AG09319 (cell line): Measurements from ENCODE around the gene SHISA6.

Experiments
- DNase-seq: peaks from one replicate; pipeline ENCODE4 v3.0.0-alpha.2; 2010; ENCODE audit warnings: low read depth; ENCODE audit errors: extremely low read depth
- TF ChIP-seq, protein P1 (sequence below): IDR thresholded peaks from 2 replicates; pipeline ENCODE4 v1.5.1; 2011; ENCODE audit warnings: low read depth, mild to moderate bottlenecking, inconsistent platforms, low read length, moderate library complexity

Gene SHISA6

DNA sequence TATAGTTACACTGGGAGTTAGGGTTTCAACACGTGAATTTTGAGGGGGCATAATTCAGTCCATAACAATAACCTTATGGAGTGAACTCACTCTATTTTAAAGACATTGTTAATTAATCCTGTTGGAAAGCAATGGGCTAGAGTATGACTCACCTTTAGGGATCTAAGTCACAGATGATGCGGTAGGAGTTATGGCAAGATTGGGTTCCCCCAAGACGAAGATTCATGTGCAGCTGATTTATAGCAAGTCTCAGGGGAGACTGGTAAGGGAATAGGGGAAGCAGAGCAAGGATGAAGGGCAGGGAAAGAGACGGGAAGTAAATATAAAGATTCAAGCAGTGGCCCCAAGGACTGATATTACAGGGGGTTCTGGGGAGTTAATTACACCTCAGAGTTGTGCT, 197.7 kb downstream of the SHISA6 start:
- DNase-seq = no peak
- TF ChIP-seq, protein P1, sequence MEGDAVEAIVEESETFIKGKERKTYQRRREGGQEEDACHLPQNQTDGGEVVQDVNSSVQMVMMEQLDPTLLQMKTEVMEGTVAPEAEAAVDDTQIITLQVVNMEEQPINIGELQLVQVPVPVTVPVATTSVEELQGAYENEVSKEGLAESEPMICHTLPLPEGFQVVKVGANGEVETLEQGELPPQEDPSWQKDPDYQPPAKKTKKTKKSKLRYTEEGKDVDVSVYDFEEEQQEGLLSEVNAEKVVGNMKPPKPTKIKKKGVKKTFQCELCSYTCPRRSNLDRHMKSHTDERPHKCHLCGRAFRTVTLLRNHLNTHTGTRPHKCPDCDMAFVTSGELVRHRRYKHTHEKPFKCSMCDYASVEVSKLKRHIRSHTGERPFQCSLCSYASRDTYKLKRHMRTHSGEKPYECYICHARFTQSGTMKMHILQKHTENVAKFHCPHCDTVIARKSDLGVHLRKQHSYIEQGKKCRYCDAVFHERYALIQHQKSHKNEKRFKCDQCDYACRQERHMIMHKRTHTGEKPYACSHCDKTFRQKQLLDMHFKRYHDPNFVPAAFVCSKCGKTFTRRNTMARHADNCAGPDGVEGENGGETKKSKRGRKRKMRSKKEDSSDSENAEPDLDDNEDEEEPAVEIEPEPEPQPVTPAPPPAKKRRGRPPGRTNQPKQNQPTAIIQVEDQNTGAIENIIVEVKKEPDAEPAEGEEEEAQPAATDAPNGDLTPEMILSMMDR = no peak

DNA sequence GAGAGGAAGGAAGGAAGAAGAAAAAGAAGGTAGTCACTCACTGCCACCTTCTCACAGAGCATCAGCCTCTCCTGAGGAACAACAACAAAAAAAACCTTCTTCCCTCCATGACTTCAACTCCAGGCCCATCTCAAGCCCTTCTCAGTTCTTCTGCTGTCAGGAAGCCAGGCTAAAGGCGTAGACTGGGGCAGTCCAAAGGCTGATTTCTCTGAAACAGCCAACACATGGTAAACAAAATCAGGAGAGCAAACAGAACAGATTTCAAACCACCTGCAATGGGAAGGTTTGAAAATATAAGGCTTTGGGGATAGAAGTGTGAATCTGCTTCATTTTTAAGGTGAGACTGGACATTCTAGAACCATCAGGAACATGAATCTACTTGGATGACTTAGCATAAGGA, 200.0 kb downstream of the SHISA6 start:
- no peak for DNase-seq

DNA sequence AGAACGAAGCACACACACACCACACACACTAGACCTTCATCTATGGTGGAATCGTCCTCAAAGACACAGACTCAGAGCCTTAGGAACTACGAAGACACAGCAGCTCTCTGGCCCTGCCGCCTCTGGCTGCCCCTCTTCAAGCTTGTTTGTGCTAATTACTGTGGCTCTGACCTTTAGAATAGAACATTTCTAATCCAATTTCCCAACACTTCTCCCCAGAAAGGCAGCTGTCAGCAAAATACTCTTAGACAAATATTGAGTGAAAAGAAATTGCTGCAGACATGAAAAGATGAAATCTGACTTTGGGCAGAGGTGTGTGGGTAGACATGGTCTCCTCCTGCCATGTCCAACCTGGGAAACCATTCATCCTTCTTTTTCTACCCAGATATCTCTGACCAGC, 205.3 kb downstream of the SHISA6 start:
- DNase-seq = no peak
- TF ChIP-seq, protein P1 = no peak

More for the DNA sequence above, 200.0 kb downstream of the SHISA6 start:
- TF ChIP-seq, protein P1 = no peak

DNA sequence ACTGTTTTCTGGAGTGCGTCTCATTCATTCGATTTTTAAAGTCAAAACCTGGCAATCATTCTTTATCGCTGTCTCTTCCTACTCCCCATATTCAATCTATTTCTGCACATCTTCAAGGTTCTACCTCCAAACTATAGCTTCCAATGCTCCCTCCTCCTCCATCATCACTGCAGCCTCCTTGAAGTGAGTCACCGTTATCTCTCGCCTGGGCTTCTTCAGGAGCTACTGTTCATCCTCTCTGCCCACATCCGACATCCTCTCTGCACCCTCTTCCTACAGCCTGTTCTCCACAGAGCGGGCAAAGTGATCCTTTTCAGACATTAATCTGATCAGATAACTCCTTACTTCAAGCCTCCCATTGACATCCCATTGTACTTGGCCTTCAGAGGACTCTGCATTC, 213.1 kb downstream of the SHISA6 start:
- DNase-seq = no peak
- TF ChIP-seq, protein P1 = no peak

DNA sequence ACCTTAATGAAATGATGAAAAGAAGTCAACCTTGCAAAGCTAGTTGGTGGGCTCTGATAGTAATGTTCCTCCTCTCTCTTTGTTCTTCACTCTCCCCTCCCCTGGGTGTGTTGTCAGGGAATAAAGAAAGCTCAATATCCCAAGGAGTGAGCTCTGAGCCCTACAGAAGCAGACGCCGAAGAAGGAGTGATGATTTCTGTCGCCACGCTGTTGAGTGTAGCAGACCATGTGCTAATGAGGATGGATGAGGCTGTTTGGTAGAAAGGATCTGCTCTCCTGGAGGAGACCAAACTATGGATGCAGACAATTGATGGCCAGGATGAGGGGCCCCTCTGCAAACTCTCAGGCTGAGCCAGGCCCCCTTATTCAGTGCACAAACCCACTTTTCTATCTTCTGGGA, 217.3 kb downstream of the SHISA6 start:
- TF ChIP-seq, protein P1 = no peak
- no peak for DNase-seq

DNA sequence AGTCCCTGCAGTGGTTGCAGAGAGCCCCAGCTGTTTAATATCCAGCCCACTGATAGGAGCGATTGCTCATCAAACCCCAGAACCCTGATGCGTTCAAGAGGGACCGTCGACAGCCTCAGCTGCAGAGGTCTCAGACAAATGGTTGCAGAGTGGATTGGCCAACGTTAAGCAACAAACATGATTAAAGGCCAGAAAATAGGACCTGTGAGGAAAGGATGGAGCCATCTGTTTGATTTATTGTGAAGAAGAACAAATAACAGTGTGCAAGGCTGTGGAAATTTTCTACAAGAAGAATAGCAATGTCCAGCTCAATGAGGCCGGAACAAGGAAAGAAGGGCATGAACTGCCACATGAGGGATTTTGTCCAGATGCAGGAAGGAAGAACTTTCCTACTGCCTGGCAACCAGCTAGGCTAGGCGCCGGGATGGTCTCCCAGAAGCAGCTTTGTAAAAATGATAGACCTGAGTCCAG, 218.9 kb downstream of the SHISA6 start:
- DNase-seq = no peak
- TF ChIP-seq, protein P1 = no peak

DNA sequence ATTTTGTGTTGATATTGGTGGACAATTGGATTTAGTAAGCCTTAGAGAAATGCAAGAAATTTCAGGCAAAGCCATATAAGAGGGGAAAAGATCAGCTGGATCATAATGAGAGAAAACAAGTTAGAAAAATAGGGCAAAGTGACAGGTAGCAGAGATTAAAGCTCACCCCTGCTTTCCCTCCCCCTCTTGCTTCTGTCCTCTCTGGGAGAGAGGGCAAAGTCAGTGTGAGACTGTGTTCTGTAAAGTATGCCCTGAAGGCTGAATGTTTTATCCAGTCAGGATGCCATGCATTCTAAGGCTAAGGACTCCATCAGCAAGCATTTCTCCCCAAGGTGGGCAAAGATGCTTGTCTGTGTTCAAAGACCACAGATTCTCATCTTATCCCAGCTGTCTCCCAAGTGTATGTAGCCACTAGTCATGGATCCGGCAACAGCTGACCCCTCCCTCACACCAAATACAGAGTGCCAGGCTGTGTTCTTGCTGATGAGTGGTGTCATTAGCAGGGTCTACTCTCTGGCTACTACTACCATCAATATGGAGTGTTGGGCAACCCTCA, 221.1 kb downstream of the SHISA6 start:
- no peak for DNase-seq
- TF ChIP-seq, protein P1 = no peak
